HCT116 (cell line): ENCODE measurements around the gene SEC61G. TPM values are rescaled to one million over a fixed set of nuclear protein-coding genes. Genes with fewer than 3 reads are reported as not detected.

Experiments used
- ATAC-seq: fragments of 200-7000 bp; cut with Tn5 transposase; 2 replicates; pipeline ENCODE4 v1.9.1; 2020; ENCODE audit warnings: mild to moderate bottlenecking, moderate library complexity
- BruUV-seq: library from RNA; stranded (reverse); fragments of 400-500 nt; replicated peaks from 2 replicates; lab custom pipeline; 2021; lab: Mats Ljungman, UMichigan
- CTCF ChIA-PET: fragments of 300-600 bp; sonication (Branson Sonifier 250); formaldehyde crosslinking; loops from one replicate; lab custom pipeline; 2021; ENCODE audit warnings: antibody characterized with exemption; lab: Charles Lee
- POLR2A ChIA-PET: fragments of 300-600, 350-600 bp; sonication (Branson Sonifier 250); formaldehyde crosslinking; loops from one replicate; lab custom pipeline; 2021; ENCODE audit warnings: antibody characterized with exemption; lab: Charles Lee
- RAD21 ChIA-PET, 2 experiments: fragments of 300-600 bp; sonication (Branson Sonifier 250); formaldehyde crosslinking; loops; one replicate each; lab custom pipeline; 2023; ENCODE audit warnings: low total read pairs in 2 of 2; ENCODE audit not compliant: uncharacterized antibody in 2 of 2, unreplicated experiment in 2 of 2, low non-redundant PET in 1 of 2; lab: Charles Lee
- DNase-seq: peaks from one replicate; pipeline ENCODE4 v3.0.0-alpha.2; 2010; ENCODE audit warnings: low read depth, low spot score
- H2AFZ ChIP-seq: fragments of 200-600 bp; shearing (Covaris generic), sonication (generic); 2 replicates; pipeline ENCODE4 v1.6.1; 2017; ENCODE audit warnings: low read depth, mixed run types, mixed read lengths, antibody characterized with exemption, low read length; ENCODE audit not compliant: poor library complexity, severe bottlenecking
- H3K27ac ChIP-seq: 2 replicates; pipeline ENCODE4 v1.5.1; 2012; ENCODE audit warnings: low read depth, low read length
- H3K27me3 ChIP-seq: fragments of 200-600 bp; sonication (generic); 2 replicates; pipeline ENCODE4 v1.6.1; 2016; ENCODE audit warnings: mixed run types, low read length, mixed read lengths; ENCODE audit not compliant: insufficient read depth
- H3K36me3 ChIP-seq, 2 experiments: fragments of 200-500 bp in 1 of 2; fragments of 200-600 bp in 1 of 2; sonication (Bioruptor generic) in 1 of 2; sonication (generic) in 1 of 2; 2 replicates each; pipeline versions ENCODE4 v1.5.1 to v1.6.1; 2014 to 2016; ENCODE audit warnings: low read length in 2 of 2, inconsistent platforms in 1 of 2, mixed read lengths in 1 of 2, mixed run types in 1 of 2; ENCODE audit not compliant: insufficient read depth in 2 of 2, control insufficient read depth in 1 of 2
- H3K4me1 ChIP-seq, 2 experiments: fragments of 200-600 bp in 1 of 2; sonication (generic) in 1 of 2; 2 replicates each; pipeline versions ENCODE4 v1.5.1 to v1.6.1; 2012 to 2017; ENCODE audit warnings: low read length in 2 of 2, inconsistent platforms in 1 of 2, mild to moderate bottlenecking in 1 of 2, mixed read lengths in 1 of 2, mixed run types in 1 of 2, moderate library complexity in 1 of 2; ENCODE audit not compliant: insufficient read depth in 2 of 2, control insufficient read depth in 1 of 2
- H3K4me2 ChIP-seq: fragments of 200-600 bp; sonication (generic); 2 replicates; pipeline ENCODE4 v1.6.1; 2017; ENCODE audit warnings: mixed run types, low read length, mixed read lengths
- H3K4me3 ChIP-seq, 2 experiments: fragments of 200-600 bp in 1 of 2; sonication (generic) in 1 of 2; replicated peaks in 1 of 2; 2 replicates each; pipeline ENCODE4 v1.5.1; 2011 to 2016; ENCODE audit warnings: low read length in 2 of 2, control low read depth in 1 of 2, low read depth in 1 of 2, mild to moderate bottlenecking in 1 of 2, mixed read lengths in 1 of 2, mixed run types in 1 of 2
- H3K79me2 ChIP-seq: fragments of 200-600 bp; sonication (generic); 2 replicates; pipeline ENCODE4 v1.6.1; 2017; ENCODE audit warnings: mild to moderate bottlenecking, mixed run types, low read length, moderate library complexity, mixed read lengths; ENCODE audit not compliant: insufficient read depth
- H3K9ac ChIP-seq: fragments of 200-600 bp; sonication (generic); 2 replicates; pipeline ENCODE4 v1.6.1; 2016; ENCODE audit warnings: low read length, mixed read lengths
- H3K9me2 ChIP-seq: fragments of 200-600 bp; sonication (generic), shearing (Covaris generic); 2 replicates; pipeline ENCODE4 v1.6.1; 2017; ENCODE audit warnings: mixed run types, mild to moderate bottlenecking, moderate library complexity; ENCODE audit not compliant: insufficient read depth
- H3K9me3 ChIP-seq, 2 experiments: fragments of 200-500 bp in 1 of 2; fragments of 200-600 bp in 1 of 2; sonication (Bioruptor generic) in 1 of 2; sonication (generic) in 1 of 2; 2 replicates each; pipeline ENCODE4 v1.6.1; 2014 to 2017; ENCODE audit warnings: low read length in 2 of 2, mixed read lengths in 2 of 2, inconsistent platforms in 1 of 2, low read depth in 1 of 2, mild to moderate bottlenecking in 1 of 2, mixed run types in 1 of 2, moderate library complexity in 1 of 2; ENCODE audit not compliant: control insufficient read depth in 1 of 2, insufficient read depth in 1 of 2
- H4K20me1 ChIP-seq: fragments of 200-600 bp; sonication (generic), shearing (Covaris generic); 2 replicates; pipeline ENCODE4 v1.6.1; 2017; ENCODE audit warnings: mixed run types, mild to moderate bottlenecking, moderate library complexity; ENCODE audit not compliant: insufficient read depth
- ATF3 ChIP-seq: IDR thresholded peaks from 2 replicates; pipeline ENCODE4 v1.6.1; 2012
- CBX3 ChIP-seq: IDR thresholded peaks from 2 replicates; pipeline ENCODE4 v1.6.1; 2012; ENCODE audit warnings: low read depth
- CTCF ChIP-seq, 3 experiments: fragments of 200-600 bp in 1 of 3; sonication (generic) in 1 of 3; IDR thresholded peaks in 2 of 3; conservative IDR thresholded peaks in 1 of 3; 2 replicates each; pipeline ENCODE4 v1.5.1; 2012 to 2017; ENCODE audit warnings: low read depth in 2 of 3, low read length in 2 of 3, antibody characterized with exemption in 1 of 3, borderline replicate concordance in 1 of 3, control low read depth in 1 of 3, mild to moderate bottlenecking in 1 of 3, mixed read lengths in 1 of 3, mixed run types in 1 of 3, moderate library complexity in 1 of 3; ENCODE audit not compliant: insufficient read depth in 1 of 3
- EGR1 ChIP-seq: IDR thresholded peaks from 2 replicates; pipeline ENCODE4 v1.6.1; 2012; ENCODE audit warnings: low read depth
- EZH2phosphoT487 ChIP-seq: fragments of 200-600 bp; IDR thresholded peaks from 2 replicates; pipeline ENCODE4 v1.6.1; 2018; ENCODE audit warnings: antibody characterized with exemption, borderline replicate concordance
- FOSL1 ChIP-seq: IDR thresholded peaks from 2 replicates; pipeline ENCODE4 v1.6.1; 2012; ENCODE audit warnings: low read depth
- JUND ChIP-seq: IDR thresholded peaks from 2 replicates; pipeline ENCODE4 v1.6.1; 2012
- POLR2AphosphoS5 ChIP-seq: IDR thresholded peaks from 2 replicates; pipeline ENCODE4 v1.6.1; 2011; ENCODE audit warnings: mild to moderate bottlenecking, low read depth, low read length, moderate library complexity
- RAD21 ChIP-seq: IDR thresholded peaks from 2 replicates; pipeline ENCODE4 v1.6.1; 2012; ENCODE audit warnings: low read depth, mild to moderate bottlenecking
- SP1 ChIP-seq: IDR thresholded peaks from 2 replicates; pipeline ENCODE4 v1.6.1; 2012; ENCODE audit warnings: low read depth
- SRF ChIP-seq: IDR thresholded peaks from 2 replicates; pipeline ENCODE4 v1.6.1; 2012; ENCODE audit warnings: low read depth
- TCF7L2 ChIP-seq: IDR thresholded peaks from 2 replicates; pipeline ENCODE4 v1.7.0; 2011; ENCODE audit warnings: borderline replicate concordance, inconsistent platforms; ENCODE audit not compliant: insufficient read depth, insufficient read length; ENCODE audit errors: extremely low read depth
- ZBTB33 ChIP-seq: IDR thresholded peaks from 2 replicates; pipeline ENCODE4 v1.6.1; 2011; ENCODE audit warnings: mild to moderate bottlenecking, low read length, moderate library complexity; ENCODE audit not compliant: insufficient replicate concordance; ENCODE audit errors: extremely low read depth
- ZFX ChIP-seq: fragments of 450-650 bp; IDR thresholded peaks from 2 replicates; pipeline ENCODE4 v1.6.1; 2017
- intact Hi-C: fragments of 100-400 bp; cut with micrococcal nuclease; formaldehyde crosslinking; loops from 2 replicates; pipeline ENCODE4 v1.10.0; 2022
- total RNA-seq: library from RNA; stranded (reverse); gene quantifications from one replicate; pipeline ENCODE4 v1.2.1, GENCODE V29; 2021; ENCODE audit not compliant: unreplicated experiment

SEC61G gene
- total RNA-seq, 1 experiment from 2014 or later = 147 TPM

GRCh38 chr7:54778696-54779540 is 19.9 kb upstream of the SEC61G start (continued):
- TF ChIP-seq RAD21 (no peak), EZH2phosphoT487 (no peak), SRF (no peak), EGR1 (no peak; the same call in 1 of the 2 replicates), POLR2AphosphoS5 (no peak), SP1 (no peak), ZBTB33 (no peak), ATF3 (no peak), ZFX (no peak), CBX3 (no peak)

GRCh38 chr7:54778166-54778565 is 19.2 kb upstream of the SEC61G start:
- peaks cover 12 to 26% of the 10 kb centered on the region in 2 experiments for H3K4me1 ChIP-seq
- CTCF ChIA-PET = interaction anchor here (1.3 to 10.0 kb wide), 2 partner anchors 11 to 477 kb away, joined by 5 to 88 read pairs; no protein-coding TSS in a partner anchor
- H3K9ac ChIP-seq = no peak overlapping the region
- ATAC-seq (peak; percentile 56), DNase-seq (no peak)
- H3K79me2 ChIP-seq = no peaks in the 10 kb centered on the region
- H3K4me3 ChIP-seq = no peak overlapping the region
- peaks cover 0 to 3% of the 10 kb centered on the region in 2 experiments; a peak in 2 of 4 replicates for H3K9me3 ChIP-seq
- RAD21 ChIA-PET = interaction anchor here in 1 of 2 experiments (1.9 kb wide), 1 partner anchor 477 kb away, joined by 5 read pairs; no protein-coding TSS in a partner anchor
- TF ChIP-seq JUND (peak; percentile 39; the same call in 1 of the 2 replicates), ZBTB33 (no peak), CTCF (IDR thresholded peaks at IDR 0.05 in 2 of 3, conservative IDR thresholded peaks at IDR 0.05 in 1 of 3; ENCODE audit: borderline replicate concordance in 1 of 3, insufficient read depth in 1 of 3, low read depth in 2 of 3, low read length in 2 of 3) (no peak), RAD21 (no peak), ZFX (no peak), SP1 (no peak), TCF7L2 (no peak), EGR1 (peak; percentile 60; the same call in 1 of the 2 replicates), FOSL1 (peak; percentile 40; the same call in 1 of the 2 replicates)
- intact Hi-C loops = no loop called here
- H3K9me2 ChIP-seq = no peaks in the 10 kb centered on the region
- BruUV-seq = no TSS peak
- POLR2A ChIA-PET = interaction anchor here (0.7 kb wide), 1 partner anchor 16 kb away, joined by 3 read pairs; no protein-coding TSS in a partner anchor
- H3K27ac ChIP-seq = no peak overlapping the region
- H4K20me1 ChIP-seq = no peaks in the 10 kb centered on the region
- H2AFZ ChIP-seq = peak overlapping the region; percentile 37
- H3K36me3 ChIP-seq = no peaks in the 10 kb centered on the region
- H3K27me3 ChIP-seq = no peaks in the 10 kb centered on the region
- H3K4me2 ChIP-seq = peak overlapping the region; percentile 26
